Pancreas (tissue), 10 donors: ENCODE data around the gene TEX48. TPM values are rescaled to one million over a fixed set of nuclear protein-coding genes. Genes with fewer than 3 reads are reported as not detected.

Experiments used
- ATAC-seq, 4 donors: fragments of 200-7000 bp; cut with Tn5 transposase; one replicate each; pipeline versions ENCODE4 v1.8.0 to v1.9.1; 2020; ENCODE audit warnings: mild to moderate bottlenecking in 4 of 4, moderate library complexity in 4 of 4
- DNase-seq, 6 donors: peaks; one replicate each; pipeline ENCODE4 v3.0.0-alpha.2; 2020
- FAIRE-seq: peaks from 2 replicates; lab custom pipeline; 2012; peaks lifted over from hg19 to GRCh38; lab: Jason Lieb, UNC
- H3K27ac ChIP-seq, 4 donors: fragments of 200-600 bp; sonication (generic); 1 replicate in 3 of 4; 2 replicates in 1 of 4; pipeline versions ENCODE4 v1.5.0 to v1.8.0; 2020
- H3K27me3 ChIP-seq, 4 donors: fragments of 200-600 bp; one replicate each; pipeline ENCODE4 v1.8.0; 2021
- H3K36me3 ChIP-seq, 3 donors: fragments of 200-600 bp; sonication (generic) in 1 of 3; one replicate each; pipeline versions ENCODE4 v1.5.0 to v1.8.0; 2020 to 2021
- H3K4me1 ChIP-seq, 3 donors: fragments of 200-600 bp; one replicate each; pipeline ENCODE4 v1.8.0; 2021
- H3K4me3 ChIP-seq, 4 donors: fragments of 200-600 bp; sonication (generic) in 2 of 4; one replicate each; pipeline versions ENCODE4 v1.5.0 to v1.8.0; 2020 to 2021
- H3K9me3 ChIP-seq, 4 donors: fragments of 200-600 bp; one replicate each; pipeline ENCODE4 v1.8.0; 2021
- WGBS, 2 donors: extraction: QIAGEN DNeasy Blood & Tissue Kit; methylation state at CpG; one replicate each; pipeline ENCODE4 v1.1.7; 2013; 5-methylcytosine and 5-hydroxymethylcytosine counted together
- intact Hi-C, 3 donors: fragments of 100-400 bp; cut with DNase I; formaldehyde crosslinking; loops; one replicate each; pipeline versions ENCODE4 v1.11.1 to v1.14.2; 2022
- polyA plus RNA-seq, 2 donors: library from polyadenylated mRNA; stranded (reverse); fragments of 200-250 nt; gene quantifications; one replicate each; pipeline ENCODE4 v1.2.3, GENCODE V29; 2013
- total RNA-seq, 6 donors: library from RNA; stranded (reverse); fragmentation: NEBNext Ultra II Directional in 4 of 6; extraction: Animal tissue kit (Norgen Biotek cat#: 25700) in 4 of 6; gene quantifications; one replicate each; pipeline versions ENCODE4 v1.2.1 to v1.2.4, GENCODE V29; 2021 to 2023
- TF ChIP-seq, protein P1 (sequence below), 4 donors: fragments of 200-600 bp; sonication (generic) in 3 of 4; IDR thresholded peaks; one replicate each; pipeline versions ENCODE4 v1.5.0 to v1.8.0; 2021; ENCODE audit warnings: antibody characterized with exemption in 4 of 4
- donor health status: healthy with polysubstance abuse.
- donor health status: DM: no; HTN: no; CAD: no; lungs with moderate emphysema.
- donor health status: DM: no; HTN: no; CAD: no.
- donor health status: control.
- donor health status: control.
- donor health status: Bipolar disorder and iron deficiency.
- donor health status: DM: yes; HTN: yes; CAD: no.
- donor health status: DM: no; HTN: no; CAD: no.
- donor health status: DM: no; HTN: no; CAD: no.
- donor health status: DM: yes; HTN: yes; CAD: no.

The TEX48 gene
- total and polyA plus RNA-seq, 8 donors, result not detected

DNA sequence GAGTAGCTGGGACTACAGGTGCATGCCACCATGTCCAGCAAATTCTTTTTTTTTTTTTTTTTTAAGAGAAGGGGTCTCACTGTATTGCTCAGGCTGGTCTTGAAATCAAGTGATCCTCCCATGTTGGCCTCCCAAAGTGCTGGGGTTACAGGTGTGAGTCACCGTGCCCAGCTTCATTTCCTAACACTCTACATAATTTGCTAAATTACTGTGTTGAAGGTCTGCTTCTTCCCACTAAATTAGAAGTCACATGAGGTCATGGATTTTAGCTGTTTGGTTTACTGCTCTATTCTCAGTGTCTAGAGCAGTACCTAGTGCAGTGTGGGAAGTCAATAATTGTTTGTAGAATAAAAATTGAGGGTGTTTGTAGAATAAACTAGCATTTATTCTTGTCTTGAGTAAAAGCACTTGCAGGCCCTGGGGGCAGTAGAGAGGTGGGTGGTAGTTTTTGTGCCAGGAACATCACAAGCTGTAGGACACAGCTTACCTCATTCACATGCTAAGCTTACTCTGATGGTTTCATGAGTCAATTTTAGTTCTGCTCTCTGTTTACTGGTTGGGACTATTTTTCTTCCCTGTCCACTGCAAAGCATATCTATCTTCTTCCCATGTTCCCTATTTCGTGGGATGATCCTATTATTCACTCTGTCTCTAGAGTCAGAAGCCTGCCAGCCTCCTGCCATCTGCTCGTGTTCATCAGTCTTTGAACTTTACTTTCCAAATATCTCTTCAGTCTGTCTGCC lies 7.0 kb downstream of the TEX48 start:
- Histone ChIP-seq H3K27ac (no peak overlapping the region), H3K27me3 (no peaks in the 10 kb centered on the region), H3K4me3 (no peak overlapping the region), H3K4me1 (peaks cover 0 to 13% (median 10%) of the 10 kb centered on the region in 3 donors), H3K36me3 (no peaks in the 10 kb centered on the region), H3K9me3 (no peaks in the 10 kb centered on the region)
- no peak for FAIRE-seq
- DNase-seq, result no peak
- WGBS, 2 donors, result 85 to 90% methylated on average over 3 of the region's 3 CpGs
- intact Hi-C loops, result no loop called here
- TF ChIP-seq, protein P1, sequence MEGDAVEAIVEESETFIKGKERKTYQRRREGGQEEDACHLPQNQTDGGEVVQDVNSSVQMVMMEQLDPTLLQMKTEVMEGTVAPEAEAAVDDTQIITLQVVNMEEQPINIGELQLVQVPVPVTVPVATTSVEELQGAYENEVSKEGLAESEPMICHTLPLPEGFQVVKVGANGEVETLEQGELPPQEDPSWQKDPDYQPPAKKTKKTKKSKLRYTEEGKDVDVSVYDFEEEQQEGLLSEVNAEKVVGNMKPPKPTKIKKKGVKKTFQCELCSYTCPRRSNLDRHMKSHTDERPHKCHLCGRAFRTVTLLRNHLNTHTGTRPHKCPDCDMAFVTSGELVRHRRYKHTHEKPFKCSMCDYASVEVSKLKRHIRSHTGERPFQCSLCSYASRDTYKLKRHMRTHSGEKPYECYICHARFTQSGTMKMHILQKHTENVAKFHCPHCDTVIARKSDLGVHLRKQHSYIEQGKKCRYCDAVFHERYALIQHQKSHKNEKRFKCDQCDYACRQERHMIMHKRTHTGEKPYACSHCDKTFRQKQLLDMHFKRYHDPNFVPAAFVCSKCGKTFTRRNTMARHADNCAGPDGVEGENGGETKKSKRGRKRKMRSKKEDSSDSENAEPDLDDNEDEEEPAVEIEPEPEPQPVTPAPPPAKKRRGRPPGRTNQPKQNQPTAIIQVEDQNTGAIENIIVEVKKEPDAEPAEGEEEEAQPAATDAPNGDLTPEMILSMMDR (IDR thresholded peaks at IDR 0.05), result no peak
- no peak for ATAC-seq

DNA sequence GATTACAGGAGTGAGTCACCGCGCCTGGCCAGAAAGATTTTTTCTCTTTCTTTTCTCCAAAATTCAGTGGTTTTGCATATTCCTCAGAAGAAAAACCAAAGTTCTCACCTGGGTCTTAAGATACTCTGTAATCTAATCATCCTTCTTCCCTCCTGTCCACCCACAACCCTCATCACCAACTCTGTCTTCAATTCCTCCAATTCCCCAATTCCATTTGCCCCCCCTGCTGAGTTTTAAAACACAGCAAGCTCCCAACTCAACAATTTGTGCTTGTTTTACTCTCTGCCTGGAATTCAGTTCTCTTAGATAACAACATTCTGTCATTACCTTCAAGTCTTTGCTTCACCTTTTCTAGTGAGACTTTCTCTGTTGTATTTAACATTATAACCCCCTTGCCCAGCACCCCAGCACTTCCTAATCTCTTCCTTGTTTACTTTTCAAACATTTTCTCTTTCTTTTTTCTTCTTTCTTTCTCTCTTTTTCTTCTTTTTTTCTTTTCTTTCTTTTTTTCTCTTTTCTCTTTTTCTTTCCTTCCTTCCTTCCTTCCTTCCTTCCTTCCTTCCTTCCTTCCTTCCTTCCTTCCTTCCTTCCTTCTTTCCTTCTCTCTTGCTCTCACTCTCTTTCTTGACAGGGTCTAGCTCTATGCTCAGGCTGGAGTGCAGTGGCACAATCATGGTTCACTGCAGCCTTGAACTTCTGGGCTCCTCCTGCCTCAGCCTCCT lies 7.8 kb downstream of the TEX48 start:
- no peak for ATAC-seq
- WGBS, 2 donors, result 94 to 97% methylated on average over 2 of the region's 2 CpGs
- FAIRE-seq, result no peak
- no peak for DNase-seq
- Histone ChIP-seq H3K27me3 (no peaks in the 10 kb centered on the region), H3K36me3 (no peaks in the 10 kb centered on the region), H3K4me1 (peaks cover 0 to 13% (median 10%) of the 10 kb centered on the region in 3 donors), H3K9me3 (no peaks in the 10 kb centered on the region), H3K27ac (no peak overlapping the region), H3K4me3 (no peak overlapping the region)
- TF ChIP-seq, protein P1 (IDR thresholded peaks at IDR 0.05), result no peak
- intact Hi-C loops, result no loop called here

DNA sequence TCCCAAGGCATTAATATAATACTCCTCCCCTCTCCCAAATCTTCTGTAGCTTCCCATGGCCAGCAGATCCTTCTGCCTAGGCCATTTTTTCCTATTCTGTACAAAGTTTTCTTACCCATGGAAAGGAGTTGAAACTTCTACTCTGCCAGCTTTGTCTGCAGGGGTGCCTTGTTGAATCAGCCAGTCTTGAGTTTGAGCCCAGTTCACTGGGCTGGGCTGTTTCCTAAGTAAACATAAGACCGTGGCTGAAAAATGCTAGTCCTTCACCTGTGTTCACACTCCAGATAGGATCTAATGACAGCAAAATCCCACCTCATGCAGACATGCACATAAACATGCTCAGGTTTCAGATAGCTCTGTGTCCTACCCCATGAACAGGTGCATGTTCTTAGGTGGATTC lies 10.4 kb downstream of the TEX48 start:
- H3K27ac ChIP-seq, result no peak overlapping the region
- 12% methylated on average over 1 of the region's 1 CpG for WGBS, 2 donors
- peak in 4 of 6 donors; percentile 28 to 50 (median 40) for DNase-seq
- intact Hi-C loops, result no loop called here
- H3K9me3 ChIP-seq, result no peaks in the 10 kb centered on the region
- no peak overlapping the region for H3K4me3 ChIP-seq
- H3K4me1 ChIP-seq, result peaks cover 0 to 10% (median 10%) of the 10 kb centered on the region in 3 donors
- FAIRE-seq, result no peak
- H3K36me3 ChIP-seq, result no peaks in the 10 kb centered on the region
- no peaks in the 10 kb centered on the region for H3K27me3 ChIP-seq
- TF ChIP-seq, protein P1 (IDR thresholded peaks at IDR 0.05), result no peak
- peak; percentile 92 to 99 (median 96) for ATAC-seq

DNA sequence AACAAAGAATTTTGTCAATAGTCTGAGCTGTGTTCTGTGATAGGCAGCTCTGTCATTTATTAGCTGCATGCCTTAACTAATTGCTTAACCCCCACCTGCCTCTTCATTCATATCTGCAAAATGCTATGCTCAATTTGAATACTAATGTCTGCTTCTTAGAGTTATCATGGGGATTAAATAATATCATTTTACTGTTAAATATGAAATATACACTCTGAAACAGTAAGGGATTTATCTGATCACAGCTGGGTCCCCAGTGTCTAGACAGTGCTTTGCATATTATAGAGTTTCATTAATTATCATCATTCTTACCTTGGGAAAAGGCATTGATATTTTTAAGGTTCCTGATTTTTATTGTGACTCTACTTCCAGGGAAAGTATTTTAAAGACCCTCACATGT lies 12.0 kb downstream of the TEX48 start:
- no peak overlapping the region for H3K27ac ChIP-seq
- ATAC-seq, result no peak
- intact Hi-C loops, result loop anchor here in 2 of 3 donors (10.0 kb wide), 1 partner anchor 345 kb away; no protein-coding TSS in a partner anchor
- peaks cover 0 to 10% (median 10%) of the 10 kb centered on the region in 3 donors for H3K4me1 ChIP-seq
- no peak for DNase-seq
- TF ChIP-seq, protein P1 (IDR thresholded peaks at IDR 0.05), result no peak
- no peaks in the 10 kb centered on the region for H3K27me3 ChIP-seq
- H3K9me3 ChIP-seq, result no peaks in the 10 kb centered on the region
- H3K4me3 ChIP-seq, result no peak overlapping the region
- FAIRE-seq, result no peak
- no peaks in the 10 kb centered on the region for H3K36me3 ChIP-seq
